KMS-11 (cell line): ENCODE results near the gene TTC34.

Source experiments
- H2AFZ ChIP-seq: fragments of 200-600 bp; sonication (generic); 2 replicates; pipeline ENCODE4 v1.6.1; 2016; ENCODE audit warnings: antibody characterized with exemption, mixed run types, low read depth
- H3K27ac ChIP-seq: fragments of 200-600 bp; sonication (generic); 2 replicates; pipeline ENCODE4 v1.6.1; 2016; ENCODE audit warnings: mild to moderate bottlenecking, mixed run types
- H3K27me3 ChIP-seq: fragments of 200-600 bp; sonication (generic); 2 replicates; pipeline ENCODE4 v1.6.1; 2017; ENCODE audit warnings: mild to moderate bottlenecking, low read depth, mixed run types, moderate library complexity; ENCODE audit not compliant: insufficient read depth
- H3K36me3 ChIP-seq: fragments of 200-600 bp; sonication (generic); 2 replicates; pipeline ENCODE4 v1.6.1; 2017; ENCODE audit warnings: mild to moderate bottlenecking, mixed run types; ENCODE audit not compliant: insufficient read depth
- H3K4me1 ChIP-seq: fragments of 200-600 bp; sonication (generic); 2 replicates; pipeline ENCODE4 v1.6.1; 2016; ENCODE audit warnings: mild to moderate bottlenecking, low read depth, mixed run types; ENCODE audit not compliant: poor library complexity, severe bottlenecking
- H3K4me2 ChIP-seq: fragments of 200-600 bp; sonication (generic); 2 replicates; pipeline ENCODE4 v1.7.0; 2016; ENCODE audit warnings: mild to moderate bottlenecking, mixed run types
- H3K4me3 ChIP-seq: fragments of 200-600 bp; sonication (generic); IDR thresholded peaks from 2 replicates; pipeline ENCODE4 v1.6.1; 2017; ENCODE audit warnings: low read depth, low read length, mixed read lengths; ENCODE audit not compliant: insufficient read depth
- H3K79me2 ChIP-seq: fragments of 200-600 bp; sonication (generic); 2 replicates; pipeline ENCODE4 v1.6.1; 2016; ENCODE audit warnings: low read depth, mixed run types; ENCODE audit not compliant: insufficient read depth
- H3K9ac ChIP-seq: fragments of 200-600 bp; sonication (generic); 2 replicates; pipeline ENCODE4 v1.6.1; 2016; ENCODE audit warnings: mild to moderate bottlenecking, mixed run types
- H4K20me1 ChIP-seq: fragments of 200-600 bp; sonication (generic); 2 replicates; pipeline ENCODE4 v1.6.1; 2016; ENCODE audit warnings: mild to moderate bottlenecking, mixed run types; ENCODE audit not compliant: insufficient read depth
- TF ChIP-seq, protein P1 (sequence below): fragments of 200-600 bp; sonication (generic); conservative IDR thresholded peaks from 2 replicates; pipeline ENCODE4 v1.6.1; 2017; ENCODE audit warnings: low read depth, mild to moderate bottlenecking, antibody characterized with exemption, low read length, moderate library complexity, mixed read lengths

TTC34 gene

DNA sequence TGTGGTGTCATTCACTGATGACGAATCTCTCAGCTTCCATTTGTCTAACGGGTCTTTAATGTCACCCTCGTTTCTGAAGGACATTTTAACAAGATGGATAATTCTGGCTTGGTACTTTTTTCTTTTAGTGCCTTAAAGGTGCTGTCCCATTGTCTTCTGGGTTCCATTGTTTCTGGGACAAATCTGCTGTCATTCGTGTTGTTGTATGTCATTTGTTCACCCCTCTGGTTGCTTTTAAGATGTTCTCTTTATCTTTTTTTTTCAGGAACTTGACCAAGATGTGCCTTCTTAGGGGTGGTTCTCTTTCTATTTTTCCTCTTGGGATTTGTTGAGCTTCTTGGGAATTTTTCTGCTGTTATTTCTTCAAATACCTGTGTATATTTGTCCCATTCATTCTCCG lies 154.7 kb downstream of the TTC34 start:
- H3K79me2 ChIP-seq = no peaks in the 10 kb centered on the region
- H3K4me2 ChIP-seq = no peak overlapping the region
- H3K36me3 ChIP-seq = no peaks in the 10 kb centered on the region
- H3K27me3 ChIP-seq = peaks cover 43% of the 10 kb centered on the region
- TF ChIP-seq, protein P1, sequence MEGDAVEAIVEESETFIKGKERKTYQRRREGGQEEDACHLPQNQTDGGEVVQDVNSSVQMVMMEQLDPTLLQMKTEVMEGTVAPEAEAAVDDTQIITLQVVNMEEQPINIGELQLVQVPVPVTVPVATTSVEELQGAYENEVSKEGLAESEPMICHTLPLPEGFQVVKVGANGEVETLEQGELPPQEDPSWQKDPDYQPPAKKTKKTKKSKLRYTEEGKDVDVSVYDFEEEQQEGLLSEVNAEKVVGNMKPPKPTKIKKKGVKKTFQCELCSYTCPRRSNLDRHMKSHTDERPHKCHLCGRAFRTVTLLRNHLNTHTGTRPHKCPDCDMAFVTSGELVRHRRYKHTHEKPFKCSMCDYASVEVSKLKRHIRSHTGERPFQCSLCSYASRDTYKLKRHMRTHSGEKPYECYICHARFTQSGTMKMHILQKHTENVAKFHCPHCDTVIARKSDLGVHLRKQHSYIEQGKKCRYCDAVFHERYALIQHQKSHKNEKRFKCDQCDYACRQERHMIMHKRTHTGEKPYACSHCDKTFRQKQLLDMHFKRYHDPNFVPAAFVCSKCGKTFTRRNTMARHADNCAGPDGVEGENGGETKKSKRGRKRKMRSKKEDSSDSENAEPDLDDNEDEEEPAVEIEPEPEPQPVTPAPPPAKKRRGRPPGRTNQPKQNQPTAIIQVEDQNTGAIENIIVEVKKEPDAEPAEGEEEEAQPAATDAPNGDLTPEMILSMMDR = no peak
- no peak overlapping the region for H3K9ac ChIP-seq
- no peaks in the 10 kb centered on the region for H4K20me1 ChIP-seq
- no peaks in the 10 kb centered on the region for H3K4me1 ChIP-seq
- H2AFZ ChIP-seq = no peak overlapping the region
- no peak overlapping the region for H3K27ac ChIP-seq
- no peak overlapping the region for H3K4me3 ChIP-seq

DNA sequence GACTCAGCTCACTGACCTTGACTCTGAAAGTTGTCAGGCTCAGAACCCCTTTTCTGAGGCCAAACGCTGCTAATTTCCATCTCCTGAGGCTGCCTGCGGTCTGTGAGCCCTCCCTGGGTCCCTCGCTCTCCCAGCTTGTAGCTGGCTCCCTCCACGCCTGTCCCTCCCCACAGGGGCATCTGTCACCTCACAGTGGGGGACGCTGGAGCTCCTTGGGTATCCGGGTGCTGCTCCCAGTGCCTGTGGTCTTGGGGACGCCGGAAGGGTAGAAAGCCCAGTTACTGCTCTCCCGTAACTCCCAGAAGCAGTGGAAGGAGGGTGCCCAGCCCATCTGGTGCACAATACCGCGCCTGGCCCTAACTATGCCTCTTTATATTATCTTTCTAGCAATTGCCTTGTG lies 155.7 kb downstream of the TTC34 start:
- Histone ChIP-seq H2AFZ (no peak overlapping the region), H3K27ac (no peak overlapping the region), H3K9ac (no peak overlapping the region), H3K79me2 (no peaks in the 10 kb centered on the region), H3K36me3 (no peaks in the 10 kb centered on the region), H4K20me1 (no peaks in the 10 kb centered on the region), H3K4me3 (no peak overlapping the region), H3K4me2 (no peak overlapping the region), H3K27me3 (peaks cover 43% of the 10 kb centered on the region), H3K4me1 (no peaks in the 10 kb centered on the region)
- TF ChIP-seq, protein P1 = no peak

GRCh38 chr1:2645143-2645542 lies 156.3 kb downstream of the TTC34 start:
- no peak overlapping the region for H3K4me2 ChIP-seq
- no peak overlapping the region for H3K27ac ChIP-seq
- H3K4me3 ChIP-seq = no peak overlapping the region
- H4K20me1 ChIP-seq = no peaks in the 10 kb centered on the region
- TF ChIP-seq, protein P1 = no peak
- peaks cover 46% of the 10 kb centered on the region for H3K27me3 ChIP-seq
- no peaks in the 10 kb centered on the region for H3K36me3 ChIP-seq
- no peaks in the 10 kb centered on the region for H3K4me1 ChIP-seq
- no peak overlapping the region for H3K9ac ChIP-seq
- no peaks in the 10 kb centered on the region for H3K79me2 ChIP-seq
- H2AFZ ChIP-seq = no peak overlapping the region

GRCh38 chr1:2644591-2645101 lies 156.8 kb downstream of the TTC34 start:
- no peak overlapping the region for H3K4me2 ChIP-seq
- no peak overlapping the region for H2AFZ ChIP-seq
- H3K27ac ChIP-seq = no peak overlapping the region
- no peaks in the 10 kb centered on the region for H4K20me1 ChIP-seq
- peaks cover 47% of the 10 kb centered on the region for H3K27me3 ChIP-seq
- H3K36me3 ChIP-seq = no peaks in the 10 kb centered on the region
- no peak overlapping the region for H3K9ac ChIP-seq
- H3K4me3 ChIP-seq = no peak overlapping the region
- no peaks in the 10 kb centered on the region for H3K79me2 ChIP-seq
- TF ChIP-seq, protein P1 = no peak
- H3K4me1 ChIP-seq = no peaks in the 10 kb centered on the region
